HepG2 (cell line): Measurements from ENCODE around the gene WNT5A. TPM values are rescaled to one million over a fixed set of nuclear protein-coding genes. Genes with fewer than 3 reads are reported as not detected.

Source experiments
- EZH2 ChIP-seq: conservative IDR thresholded peaks from 2 replicates; pipeline ENCODE4 v1.6.1; 2012; ENCODE audit warnings: mild to moderate bottlenecking, low read depth, low read length, moderate library complexity
- HDAC6 ChIP-seq: fragments of 200-600 bp; sonication (generic); IDR thresholded peaks from 2 replicates; pipeline ENCODE4 v1.7.0; 2017; ENCODE audit warnings: mild to moderate bottlenecking, antibody characterized with exemption, low read length, low read depth
- KDM2A ChIP-seq: sonication (generic); formaldehyde crosslinking; IDR thresholded peaks from 2 replicates; pipeline ENCODE4 v1.4.0; 2020; ENCODE audit warnings: low read depth, missing genetic modification reagents, borderline replicate concordance
- TARDBP ChIP-seq: sonication (generic); formaldehyde crosslinking; IDR thresholded peaks from 2 replicates; pipeline ENCODE4 v1.8.0; 2022; ENCODE audit warnings: mild to moderate bottlenecking, missing genetic modification reagents
- ZC3H13 ChIP-seq: sonication (generic); formaldehyde crosslinking; IDR thresholded peaks from 2 replicates; pipeline ENCODE4 v1.8.1; 2023; ENCODE audit warnings: mild to moderate bottlenecking, missing genetic modification reagents, moderate library complexity
- ZFP62 ChIP-seq: sonication (generic); formaldehyde crosslinking; IDR thresholded peaks from 2 replicates; pipeline ENCODE4 v1.4.0; 2020; ENCODE audit warnings: missing genetic modification reagents
- ZNF317 ChIP-seq: sonication (generic); formaldehyde crosslinking; IDR thresholded peaks from 2 replicates; pipeline ENCODE4 v1.5.0; 2020; ENCODE audit warnings: mild to moderate bottlenecking, missing genetic modification reagents
- ZNF331 ChIP-seq: sonication (generic); formaldehyde crosslinking; IDR thresholded peaks from 2 replicates; pipeline ENCODE4 v1.4.0; 2020; ENCODE audit warnings: missing genetic modification reagents
- ZNF343 ChIP-seq: sonication (generic); formaldehyde crosslinking; IDR thresholded peaks from 2 replicates; pipeline ENCODE4 v1.4.0; 2020; ENCODE audit warnings: mild to moderate bottlenecking, missing genetic modification reagents
- ZNF510 ChIP-seq: sonication (generic); formaldehyde crosslinking; IDR thresholded peaks from 2 replicates; pipeline ENCODE4 v1.4.0; 2020; ENCODE audit warnings: low read depth, mild to moderate bottlenecking, missing genetic modification reagents
- ZNF546 ChIP-seq: sonication (generic); formaldehyde crosslinking; conservative IDR thresholded peaks from 2 replicates; pipeline ENCODE4 v1.8.1; 2023; ENCODE audit warnings: mild to moderate bottlenecking, missing genetic modification reagents
- ZNF782 ChIP-seq: sonication (generic); formaldehyde crosslinking; IDR thresholded peaks from 2 replicates; pipeline ENCODE4 v1.4.0; 2020; ENCODE audit warnings: missing genetic modification reagents, mild to moderate bottlenecking, borderline replicate concordance
- polyA plus RNA-seq, 8 experiments: library from polyadenylated mRNA; depleted of rRNA in 3 of 8; stranded (reverse) in 7 of 8; unstranded in 1 of 8; fragments of >200 nt; fragmentation: Illumina TruSeq in 4 of 8; extraction: Trizol in 4 of 8; gene quantifications; 2 replicates each; pipeline versions ENCODE4 v1.2.1 to v1.2.3, GENCODE V29; 2011 to 2016; ENCODE audit warnings: low read depth in 4 of 8, missing spikeins in 1 of 8, mixed read lengths in 1 of 8; ENCODE audit not compliant: insufficient read depth in 1 of 8
- total RNA-seq, 5 experiments: library from RNA; depleted of rRNA; stranded (reverse); fragments of >200 nt; fragmentation: Illumina TruSeq; extraction: Trizol; gene quantifications; 2 replicates each; pipeline ENCODE4 v1.2.3, GENCODE V29; 2016; ENCODE audit warnings: low read depth in 1 of 5
- TF ChIP-seq, protein P1 (sequence below): IDR thresholded peaks from 2 replicates; pipeline ENCODE4 v1.6.1; 2016; ENCODE audit warnings: missing compliant biosample characterization, missing genetic modification reagents, borderline replicate concordance
- TF ChIP-seq, protein P2 (sequence below): sonication (generic); formaldehyde crosslinking; IDR thresholded peaks from 2 replicates; pipeline ENCODE4 v1.4.0; 2020; ENCODE audit warnings: missing genetic modification reagents
- TF ChIP-seq, protein P3 (sequence below): sonication (generic); formaldehyde crosslinking; IDR thresholded peaks from 2 replicates; pipeline ENCODE4 v1.5.0; 2020; ENCODE audit warnings: mild to moderate bottlenecking, missing genetic modification reagents, moderate library complexity
- TF ChIP-seq, protein P4 (sequence below): IDR thresholded peaks from 2 replicates; pipeline ENCODE4 v1.6.1; 2016; ENCODE audit warnings: missing genetic modification reagents, missing compliant biosample characterization
- TF ChIP-seq, protein P5 (sequence below): IDR thresholded peaks from 2 replicates; pipeline ENCODE4 v1.6.1; 2016; ENCODE audit warnings: low read depth, borderline replicate concordance
- TF ChIP-seq, protein P6 (sequence below): sonication (generic); formaldehyde crosslinking; IDR thresholded peaks from 2 replicates; pipeline ENCODE4 v1.9.0; 2021; ENCODE audit warnings: missing genetic modification reagents, borderline replicate concordance

Gene WNT5A
- total and polyA plus RNA-seq, 2 of the 13 experiments (the other 11 are each of a cell fraction or from before 2014, with no cell fraction given), result not detected

DNA sequence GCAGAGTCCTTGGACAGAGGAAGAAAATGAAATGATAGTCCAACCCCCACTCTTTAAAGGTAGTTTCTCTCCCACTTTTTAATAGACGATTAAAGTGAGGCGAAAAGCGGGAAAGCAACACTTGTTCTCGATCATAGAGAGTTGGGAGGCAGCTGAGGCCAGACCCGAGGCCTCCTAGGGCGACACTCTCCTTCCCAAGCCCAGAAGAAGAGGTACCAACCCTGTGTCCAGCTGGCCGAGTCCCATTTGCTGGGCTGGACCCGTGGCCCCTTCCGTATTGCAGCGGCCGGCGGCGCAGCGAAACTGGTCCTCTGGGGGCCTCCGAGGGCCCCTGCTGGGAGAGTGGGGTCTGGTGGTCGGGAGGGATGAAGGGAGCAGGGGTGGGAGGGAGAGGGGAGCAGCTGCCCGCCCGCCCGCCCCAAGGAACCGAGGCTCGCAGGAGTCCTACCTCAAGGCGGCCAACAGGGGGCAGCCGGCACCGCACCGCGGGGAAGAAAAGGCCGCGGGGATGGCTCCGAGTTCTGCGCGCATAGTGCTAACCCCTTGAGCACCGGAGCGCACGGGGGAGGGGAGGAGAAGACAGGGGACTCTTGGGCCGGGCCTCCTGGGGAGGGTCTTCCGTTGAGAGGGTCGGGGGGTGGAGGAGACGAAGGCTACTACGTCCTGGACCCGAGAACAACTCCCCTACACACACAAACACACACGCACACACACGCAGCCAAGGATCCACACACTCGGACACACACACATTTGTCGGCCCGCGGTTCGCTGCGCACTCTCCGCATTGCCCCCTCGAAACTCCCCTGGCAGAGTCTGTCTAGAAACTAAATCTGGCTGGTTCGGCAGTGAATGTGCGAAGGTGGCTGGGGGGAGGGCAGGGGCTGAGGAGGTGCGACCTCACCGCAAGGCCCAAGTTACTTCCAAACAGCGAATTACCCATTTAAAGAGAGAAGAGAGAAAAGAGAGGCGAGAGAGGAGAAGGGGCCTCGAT lies 2.0 kb downstream of the WNT5A start (continued):
- TF ChIP-seq, protein P1, sequence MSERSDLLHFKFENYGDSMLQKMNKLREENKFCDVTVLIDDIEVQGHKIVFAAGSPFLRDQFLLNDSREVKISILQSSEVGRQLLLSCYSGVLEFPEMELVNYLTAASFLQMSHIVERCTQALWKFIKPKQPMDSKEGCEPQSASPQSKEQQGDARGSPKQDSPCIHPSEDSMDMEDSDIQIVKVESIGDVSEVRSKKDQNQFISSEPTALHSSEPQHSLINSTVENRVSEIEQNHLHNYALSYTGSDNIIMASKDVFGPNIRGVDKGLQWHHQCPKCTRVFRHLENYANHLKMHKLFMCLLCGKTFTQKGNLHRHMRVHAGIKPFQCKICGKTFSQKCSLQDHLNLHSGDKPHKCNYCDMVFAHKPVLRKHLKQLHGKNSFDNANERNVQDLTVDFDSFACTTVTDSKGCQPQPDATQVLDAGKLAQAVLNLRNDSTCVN, result no peak
- TF ChIP-seq ZNF546 (CRISPR knock-in tag) (no peak), TARDBP (CRISPR knock-in tag) (no peak), ZC3H13 (CRISPR knock-in tag) (no peak), ZNF782 (no peak), ZNF331 (no peak), ZNF510 (CRISPR knock-in tag) (no peak), ZFP62 (CRISPR knock-in tag) (no peak), HDAC6 (no peak), KDM2A (0 out of 2 replicates have a peak, but pooled peaks have one; percentile 46), ZNF317 (CRISPR knock-in tag) (no peak), ZNF343 (CRISPR knock-in tag) (no peak), EZH2 (peak; percentile 72; the same call in 1 of the 2 replicates)
- TF ChIP-seq, protein P2, sequence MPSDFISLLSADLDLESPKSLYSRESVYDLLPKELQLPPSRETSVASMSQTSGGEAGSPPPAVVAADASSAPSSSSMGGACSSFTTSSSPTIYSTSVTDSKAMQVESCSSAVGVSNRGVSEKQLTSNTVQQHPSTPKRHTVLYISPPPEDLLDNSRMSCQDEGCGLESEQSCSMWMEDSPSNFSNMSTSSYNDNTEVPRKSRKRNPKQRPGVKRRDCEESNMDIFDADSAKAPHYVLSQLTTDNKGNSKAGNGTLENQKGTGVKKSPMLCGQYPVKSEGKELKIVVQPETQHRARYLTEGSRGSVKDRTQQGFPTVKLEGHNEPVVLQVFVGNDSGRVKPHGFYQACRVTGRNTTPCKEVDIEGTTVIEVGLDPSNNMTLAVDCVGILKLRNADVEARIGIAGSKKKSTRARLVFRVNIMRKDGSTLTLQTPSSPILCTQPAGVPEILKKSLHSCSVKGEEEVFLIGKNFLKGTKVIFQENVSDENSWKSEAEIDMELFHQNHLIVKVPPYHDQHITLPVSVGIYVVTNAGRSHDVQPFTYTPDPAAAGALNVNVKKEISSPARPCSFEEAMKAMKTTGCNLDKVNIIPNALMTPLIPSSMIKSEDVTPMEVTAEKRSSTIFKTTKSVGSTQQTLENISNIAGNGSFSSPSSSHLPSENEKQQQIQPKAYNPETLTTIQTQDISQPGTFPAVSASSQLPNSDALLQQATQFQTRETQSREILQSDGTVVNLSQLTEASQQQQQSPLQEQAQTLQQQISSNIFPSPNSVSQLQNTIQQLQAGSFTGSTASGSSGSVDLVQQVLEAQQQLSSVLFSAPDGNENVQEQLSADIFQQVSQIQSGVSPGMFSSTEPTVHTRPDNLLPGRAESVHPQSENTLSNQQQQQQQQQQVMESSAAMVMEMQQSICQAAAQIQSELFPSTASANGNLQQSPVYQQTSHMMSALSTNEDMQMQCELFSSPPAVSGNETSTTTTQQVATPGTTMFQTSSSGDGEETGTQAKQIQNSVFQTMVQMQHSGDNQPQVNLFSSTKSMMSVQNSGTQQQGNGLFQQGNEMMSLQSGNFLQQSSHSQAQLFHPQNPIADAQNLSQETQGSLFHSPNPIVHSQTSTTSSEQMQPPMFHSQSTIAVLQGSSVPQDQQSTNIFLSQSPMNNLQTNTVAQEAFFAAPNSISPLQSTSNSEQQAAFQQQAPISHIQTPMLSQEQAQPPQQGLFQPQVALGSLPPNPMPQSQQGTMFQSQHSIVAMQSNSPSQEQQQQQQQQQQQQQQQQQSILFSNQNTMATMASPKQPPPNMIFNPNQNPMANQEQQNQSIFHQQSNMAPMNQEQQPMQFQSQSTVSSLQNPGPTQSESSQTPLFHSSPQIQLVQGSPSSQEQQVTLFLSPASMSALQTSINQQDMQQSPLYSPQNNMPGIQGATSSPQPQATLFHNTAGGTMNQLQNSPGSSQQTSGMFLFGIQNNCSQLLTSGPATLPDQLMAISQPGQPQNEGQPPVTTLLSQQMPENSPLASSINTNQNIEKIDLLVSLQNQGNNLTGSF (CRISPR knock-in tag), result no peak
- TF ChIP-seq, protein P3, sequence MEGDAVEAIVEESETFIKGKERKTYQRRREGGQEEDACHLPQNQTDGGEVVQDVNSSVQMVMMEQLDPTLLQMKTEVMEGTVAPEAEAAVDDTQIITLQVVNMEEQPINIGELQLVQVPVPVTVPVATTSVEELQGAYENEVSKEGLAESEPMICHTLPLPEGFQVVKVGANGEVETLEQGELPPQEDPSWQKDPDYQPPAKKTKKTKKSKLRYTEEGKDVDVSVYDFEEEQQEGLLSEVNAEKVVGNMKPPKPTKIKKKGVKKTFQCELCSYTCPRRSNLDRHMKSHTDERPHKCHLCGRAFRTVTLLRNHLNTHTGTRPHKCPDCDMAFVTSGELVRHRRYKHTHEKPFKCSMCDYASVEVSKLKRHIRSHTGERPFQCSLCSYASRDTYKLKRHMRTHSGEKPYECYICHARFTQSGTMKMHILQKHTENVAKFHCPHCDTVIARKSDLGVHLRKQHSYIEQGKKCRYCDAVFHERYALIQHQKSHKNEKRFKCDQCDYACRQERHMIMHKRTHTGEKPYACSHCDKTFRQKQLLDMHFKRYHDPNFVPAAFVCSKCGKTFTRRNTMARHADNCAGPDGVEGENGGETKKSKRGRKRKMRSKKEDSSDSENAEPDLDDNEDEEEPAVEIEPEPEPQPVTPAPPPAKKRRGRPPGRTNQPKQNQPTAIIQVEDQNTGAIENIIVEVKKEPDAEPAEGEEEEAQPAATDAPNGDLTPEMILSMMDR, result peak; percentile 73
- TF ChIP-seq, protein P4, sequence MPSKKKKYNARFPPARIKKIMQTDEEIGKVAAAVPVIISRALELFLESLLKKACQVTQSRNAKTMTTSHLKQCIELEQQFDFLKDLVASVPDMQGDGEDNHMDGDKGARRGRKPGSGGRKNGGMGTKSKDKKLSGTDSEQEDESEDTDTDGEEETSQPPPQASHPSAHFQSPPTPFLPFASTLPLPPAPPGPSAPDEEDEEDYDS (CRISPR knock-in tag), result no peak
- TF ChIP-seq, protein P5, sequence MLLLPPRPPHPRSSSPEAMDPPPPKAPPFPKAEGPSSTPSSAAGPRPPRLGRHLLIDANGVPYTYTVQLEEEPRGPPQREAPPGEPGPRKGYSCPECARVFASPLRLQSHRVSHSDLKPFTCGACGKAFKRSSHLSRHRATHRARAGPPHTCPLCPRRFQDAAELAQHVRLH (CRISPR knock-in tag), result no peak
- TF ChIP-seq, protein P6, sequence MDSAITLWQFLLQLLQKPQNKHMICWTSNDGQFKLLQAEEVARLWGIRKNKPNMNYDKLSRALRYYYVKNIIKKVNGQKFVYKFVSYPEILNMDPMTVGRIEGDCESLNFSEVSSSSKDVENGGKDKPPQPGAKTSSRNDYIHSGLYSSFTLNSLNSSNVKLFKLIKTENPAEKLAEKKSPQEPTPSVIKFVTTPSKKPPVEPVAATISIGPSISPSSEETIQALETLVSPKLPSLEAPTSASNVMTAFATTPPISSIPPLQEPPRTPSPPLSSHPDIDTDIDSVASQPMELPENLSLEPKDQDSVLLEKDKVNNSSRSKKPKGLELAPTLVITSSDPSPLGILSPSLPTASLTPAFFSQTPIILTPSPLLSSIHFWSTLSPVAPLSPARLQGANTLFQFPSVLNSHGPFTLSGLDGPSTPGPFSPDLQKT (CRISPR knock-in tag), result no peak
